ENCODE data around the gene PTP4A1.

Gene PTP4A1

DNA sequence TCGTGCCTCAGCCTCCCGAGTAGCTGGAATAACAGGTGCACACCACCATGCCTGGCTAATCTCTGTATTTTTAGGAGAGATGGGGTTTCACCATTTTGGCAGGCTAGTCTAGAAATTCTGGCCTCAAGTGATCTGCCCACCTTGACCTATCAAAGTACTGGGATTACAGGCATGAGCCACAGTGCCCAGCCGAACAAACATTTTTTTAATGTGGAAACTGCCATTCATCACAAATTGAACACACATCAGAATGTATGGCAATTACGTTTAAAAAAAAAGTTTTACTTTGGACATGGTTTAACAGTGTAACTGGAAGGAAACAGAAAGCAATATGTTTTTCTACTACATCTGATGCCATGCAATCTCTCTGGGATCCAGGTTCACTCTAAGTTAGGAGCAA is 38.3 kb upstream of the PTP4A1 start:
- Histone ChIP-seq H3K27me3 (no peaks in the 10 kb centered on the region), H3K36me3 (no peaks in the 10 kb centered on the region), H3K9me3 (no peaks in the 10 kb centered on the region), H3K4me1 (no peaks in the 10 kb centered on the region), H3K27ac (no peak overlapping the region), H3K4me3 (no peak overlapping the region)
- intact Hi-C loops (cut with DNase I; ENCODE audit: low total_unique reads), result no loop called here
- no peak for TF ChIP-seq CTCF (IDR thresholded peaks at IDR 0.05)
- no peak for DNase-seq

DNA sequence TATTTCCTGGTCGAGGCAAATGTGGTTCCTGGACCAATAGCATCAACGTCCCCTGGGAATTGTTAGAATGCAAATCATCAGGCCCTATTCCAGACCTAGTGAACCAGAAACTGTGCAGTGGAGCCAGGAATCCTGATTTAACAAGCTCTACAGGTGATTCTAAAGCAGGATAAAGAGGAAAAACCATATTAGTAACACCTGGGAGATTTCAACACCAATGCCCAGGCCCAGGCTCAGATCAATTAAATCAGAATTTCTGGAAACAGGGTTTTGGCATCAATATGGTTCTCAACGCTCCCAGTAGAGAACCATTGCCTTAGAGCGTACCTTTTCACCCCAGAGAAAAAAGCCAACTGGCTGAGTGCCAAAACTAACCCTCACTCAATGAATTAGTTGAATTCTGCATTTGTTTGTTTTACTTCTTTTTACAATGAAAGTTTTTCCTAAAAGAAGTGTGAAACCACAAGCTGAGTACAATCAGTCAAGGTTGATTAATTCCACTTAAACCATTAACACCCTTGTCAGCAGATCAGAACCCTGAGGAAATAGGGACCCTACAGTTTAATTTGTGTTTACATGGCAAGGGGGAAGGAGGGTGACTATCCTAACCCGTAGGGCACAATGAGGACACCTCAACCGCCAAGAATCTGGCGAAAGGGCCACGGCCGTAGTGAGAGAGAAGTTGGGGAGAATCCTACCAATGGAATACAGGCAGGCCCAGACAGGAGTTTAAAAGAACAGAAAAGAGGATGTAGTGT is 34.9 kb upstream of the PTP4A1 start:
- intact Hi-C loops (cut with DNase I; ENCODE audit: low total_unique reads), result no loop called here
- Histone ChIP-seq H3K9me3 (no peaks in the 10 kb centered on the region), H3K36me3 (no peaks in the 10 kb centered on the region), H3K27ac (no peak overlapping the region), H3K27me3 (no peaks in the 10 kb centered on the region), H3K4me3 (no peak overlapping the region), H3K4me1 (no peaks in the 10 kb centered on the region)
- TF ChIP-seq CTCF (IDR thresholded peaks at IDR 0.05), result no peak
- DNase-seq, result no peak

- H3K9me3 ChIP-seq, result no peaks in the 10 kb centered on the region
- TF ChIP-seq CTCF (IDR thresholded peaks at IDR 0.05), result no peak
- intact Hi-C loops (cut with DNase I; ENCODE audit: low total_unique reads), result no loop called here
- no peaks in the 10 kb centered on the region for H3K27me3 ChIP-seq
- no peak for DNase-seq
- H3K27ac ChIP-seq, result no peak overlapping the region
- no peaks in the 10 kb centered on the region for H3K36me3 ChIP-seq
- H3K4me3 ChIP-seq, result no peak overlapping the region
- H3K4me1 ChIP-seq, result no peaks in the 10 kb centered on the region
Measured at GRCh38 chr6:63537959-63538300, 34.4 kb upstream of the PTP4A1 start.

DNA sequence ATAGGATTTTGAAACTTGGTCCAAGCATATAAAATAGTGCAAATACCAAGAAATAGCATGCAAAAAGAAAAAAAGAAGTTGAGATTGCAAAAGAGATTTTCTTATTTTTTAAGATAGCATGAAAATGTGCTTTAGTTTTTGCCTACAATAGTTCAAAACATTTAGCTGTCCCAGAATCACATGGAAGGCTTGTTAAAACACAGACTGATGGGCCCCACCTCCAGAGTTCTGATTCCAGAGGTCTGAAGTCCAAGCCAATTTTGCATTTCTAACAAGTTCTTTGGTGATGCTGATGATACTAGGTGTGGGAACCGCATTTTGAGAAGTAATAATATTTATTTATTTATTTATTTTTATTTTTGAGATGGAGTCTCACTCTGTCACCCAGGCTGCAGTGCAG is 33.7 kb upstream of the PTP4A1 start:
- intact Hi-C loops (cut with DNase I; ENCODE audit: low total_unique reads), result no loop called here
- no peaks in the 10 kb centered on the region for H3K36me3 ChIP-seq
- DNase-seq, result no peak
- no peak overlapping the region for H3K4me3 ChIP-seq
- H3K27me3 ChIP-seq, result no peaks in the 10 kb centered on the region
- H3K9me3 ChIP-seq, result no peaks in the 10 kb centered on the region
- no peak overlapping the region for H3K27ac ChIP-seq
- no peak for TF ChIP-seq CTCF (IDR thresholded peaks at IDR 0.05)
- H3K4me1 ChIP-seq, result no peaks in the 10 kb centered on the region

DNA sequence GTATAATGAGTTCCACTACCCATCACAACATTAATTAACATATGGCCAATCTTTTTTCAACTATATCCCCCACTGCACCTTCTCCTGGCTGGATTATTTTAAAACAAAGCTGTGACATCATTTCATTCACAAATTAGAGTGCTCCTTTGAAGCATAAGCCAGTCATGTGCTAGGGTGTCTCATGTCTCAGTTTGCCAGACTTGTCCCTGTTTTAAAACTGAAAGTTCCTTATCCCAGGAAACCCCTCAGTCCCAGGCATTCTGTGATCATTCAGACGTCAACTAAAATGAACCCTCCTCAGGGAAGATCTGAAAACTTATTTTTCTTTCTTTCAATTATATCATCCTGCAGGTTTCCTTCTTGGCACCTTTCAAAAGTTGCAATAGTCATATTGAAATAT is 29.3 kb upstream of the PTP4A1 start:
- Histone ChIP-seq H3K4me3 (no peak overlapping the region), H3K27ac (no peak overlapping the region), H3K4me1 (no peaks in the 10 kb centered on the region), H3K9me3 (no peaks in the 10 kb centered on the region), H3K27me3 (no peaks in the 10 kb centered on the region), H3K36me3 (no peaks in the 10 kb centered on the region)
- DNase-seq, result no peak
- TF ChIP-seq CTCF (IDR thresholded peaks at IDR 0.05), result no peak
- intact Hi-C loops (cut with DNase I; ENCODE audit: low total_unique reads), result no loop called here

DNA sequence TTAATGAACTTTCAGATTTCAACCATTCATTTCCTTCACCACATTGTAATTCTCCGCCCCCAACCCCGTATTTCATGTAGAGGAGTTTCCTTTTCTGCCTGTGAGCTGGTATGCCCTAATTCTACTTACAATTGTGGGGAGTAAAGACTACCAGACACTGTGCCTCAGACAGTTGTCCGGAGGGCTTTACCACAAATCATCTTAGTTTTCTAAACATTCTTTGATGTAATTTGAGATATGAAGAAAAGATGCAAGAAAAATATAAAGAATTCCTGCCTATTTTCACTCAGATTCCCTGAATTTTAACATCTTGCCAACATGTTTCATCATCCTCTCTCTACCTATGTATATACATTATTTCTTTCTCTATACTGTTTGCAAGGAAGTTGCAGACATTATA is 28.3 kb upstream of the PTP4A1 start:
- intact Hi-C loops (cut with DNase I; ENCODE audit: low total_unique reads), result no loop called here
- H3K9me3 ChIP-seq, result no peaks in the 10 kb centered on the region
- H3K27me3 ChIP-seq, result no peaks in the 10 kb centered on the region
- TF ChIP-seq CTCF (IDR thresholded peaks at IDR 0.05), result no peak
- no peaks in the 10 kb centered on the region for H3K4me1 ChIP-seq
- H3K4me3 ChIP-seq, result no peak overlapping the region
- no peaks in the 10 kb centered on the region for H3K36me3 ChIP-seq
- DNase-seq, result no peak
- H3K27ac ChIP-seq, result no peak overlapping the region
